ENCODE measurements around the gene BTBD2.
"Not testable (repeated sequence)": the region's sequence is repeated elsewhere in the genome, so short reads cannot be mapped to it uniquely, and the experiment has no call there.

The BTBD2 gene

DNA sequence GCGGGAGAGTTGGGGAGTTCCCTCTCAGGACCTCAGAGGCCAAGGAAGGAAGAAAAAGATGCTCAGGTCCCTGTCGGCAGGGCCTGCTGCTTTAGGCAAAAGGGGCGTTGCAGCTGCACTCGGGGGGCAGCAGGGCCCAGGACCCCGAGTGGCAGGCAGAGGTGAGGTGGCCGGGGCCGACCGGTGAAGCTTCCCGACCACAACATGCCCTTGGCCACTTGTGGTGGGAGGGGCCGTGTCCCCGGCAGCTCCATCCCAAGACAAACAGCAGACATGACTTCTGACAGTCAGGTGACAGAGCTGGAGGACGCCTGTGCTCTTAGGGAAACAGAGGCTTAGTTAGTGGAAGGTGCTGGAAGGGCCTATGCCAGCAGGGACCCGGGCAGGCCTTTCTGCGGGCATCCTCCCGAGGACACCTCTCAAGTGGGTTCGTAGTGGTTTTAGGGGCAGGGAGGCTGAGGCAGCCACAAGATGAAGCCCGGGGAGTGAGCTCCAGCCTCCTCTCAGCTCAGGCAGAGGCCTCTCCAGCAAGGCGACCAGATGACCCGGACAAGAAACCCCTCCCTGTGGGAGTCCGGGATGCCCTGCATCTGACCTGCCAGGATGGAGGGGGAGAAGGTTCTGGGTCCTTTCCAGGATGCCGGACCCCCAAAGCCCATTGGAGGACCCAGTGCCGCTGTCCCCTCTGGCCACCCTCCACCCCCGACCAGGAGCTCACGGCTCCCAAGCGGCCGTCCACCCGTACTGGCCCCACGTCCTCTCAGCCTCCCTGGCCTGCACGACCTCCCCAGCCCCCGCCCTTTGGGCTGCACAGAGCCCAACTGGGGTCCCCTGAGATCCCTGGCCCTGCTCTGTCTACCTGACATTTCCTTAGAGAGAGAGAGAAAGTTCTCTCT is 24.2 kb downstream of the BTBD2 start:
- Histone ChIP-seq H3K9me3 (ENCODE audit: severe bottlenecking) (no peaks in the 10 kb centered on the region), H3K4me1 (ENCODE audit: insufficient read depth, poor library complexity, severe bottlenecking) (no peaks in the 10 kb centered on the region), H3K36me3 (ENCODE audit: low read depth) (peaks cover 60% of the 10 kb centered on the region), H3K27ac (ENCODE audit: poor library complexity, severe bottlenecking) (no peak overlapping the region), H3K4me3 (ENCODE audit: severe bottlenecking) (no peak overlapping the region), H3K27me3 (ENCODE audit: insufficient read depth, poor library complexity, severe bottlenecking) (no peaks in the 10 kb centered on the region)
- ATAC-seq (ENCODE audit: low read depth) = no peak
- TF ChIP-seq CTCF (IDR thresholded peaks at IDR 0.05; ENCODE audit: poor library complexity, severe bottlenecking) = no peak
- DNase-seq (ENCODE audit: low spot score) = no peak

- Histone ChIP-seq H3K4me3 (ENCODE audit: severe bottlenecking) (no peak overlapping the region), H3K27ac (ENCODE audit: poor library complexity, severe bottlenecking) (no peak overlapping the region), H3K4me1 (ENCODE audit: insufficient read depth, poor library complexity, severe bottlenecking) (no peaks in the 10 kb centered on the region), H3K36me3 (ENCODE audit: low read depth) (peaks cover 54% of the 10 kb centered on the region), H3K9me3 (ENCODE audit: severe bottlenecking) (no peaks in the 10 kb centered on the region), H3K27me3 (ENCODE audit: insufficient read depth, poor library complexity, severe bottlenecking) (no peaks in the 10 kb centered on the region)
- ATAC-seq (ENCODE audit: low read depth) (no peak), DNase-seq (ENCODE audit: low spot score) (peak; percentile 54)
- TF ChIP-seq CTCF (IDR thresholded peaks at IDR 0.05; ENCODE audit: poor library complexity, severe bottlenecking) = no peak
Observed at GRCh38 chr19:1990230-1991017, 25.1 kb downstream of the BTBD2 start.

GRCh38 chr19:1989513-1990229 is 25.8 kb downstream of the BTBD2 start:
- Histone ChIP-seq H3K4me3 (ENCODE audit: severe bottlenecking) (no peak overlapping the region), H3K4me1 (ENCODE audit: insufficient read depth, poor library complexity, severe bottlenecking) (no peaks in the 10 kb centered on the region), H3K27ac (ENCODE audit: poor library complexity, severe bottlenecking) (no peak overlapping the region), H3K36me3 (ENCODE audit: low read depth) (peaks cover 54% of the 10 kb centered on the region), H3K9me3 (ENCODE audit: severe bottlenecking) (no peaks in the 10 kb centered on the region), H3K27me3 (ENCODE audit: insufficient read depth, poor library complexity, severe bottlenecking) (no peaks in the 10 kb centered on the region)
- ATAC-seq (ENCODE audit: low read depth) (no peak), DNase-seq (ENCODE audit: low spot score) (peak; percentile 55)
- no peak for TF ChIP-seq CTCF (IDR thresholded peaks at IDR 0.05; ENCODE audit: poor library complexity, severe bottlenecking)

DNA sequence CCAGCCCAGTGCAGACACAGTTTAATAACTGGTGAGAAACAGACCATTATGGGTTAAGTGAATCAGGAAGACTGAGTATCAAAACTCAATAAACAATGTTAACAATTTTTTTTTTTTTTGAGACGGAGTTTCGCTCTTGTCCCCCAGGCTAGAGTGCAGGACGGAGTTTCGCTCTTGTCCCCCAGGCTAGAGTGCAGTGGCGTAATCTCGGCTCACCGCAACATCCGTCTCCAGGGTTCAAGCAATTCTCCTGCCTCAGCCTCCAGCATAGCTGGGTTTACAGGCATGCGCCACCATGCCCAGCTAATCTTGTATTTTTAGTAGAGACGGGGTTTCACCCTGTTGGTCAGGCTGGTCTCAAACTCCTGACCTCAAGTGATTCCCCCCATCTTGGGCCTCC is 27.1 kb downstream of the BTBD2 start:
- H3K9me3 ChIP-seq (ENCODE audit: severe bottlenecking); ATAC-seq (ENCODE audit: low read depth); H3K27me3 ChIP-seq (ENCODE audit: insufficient read depth, poor library complexity, severe bottlenecking); H3K4me1 ChIP-seq (ENCODE audit: insufficient read depth, poor library complexity, severe bottlenecking); H3K4me3 ChIP-seq (ENCODE audit: severe bottlenecking); H3K27ac ChIP-seq (ENCODE audit: poor library complexity, severe bottlenecking); DNase-seq (ENCODE audit: low spot score): not testable (repeated sequence)
- peaks cover 53% of the 10 kb centered on the region for H3K36me3 ChIP-seq (ENCODE audit: low read depth)

Data from RWPE2 (cell line).